Stimulated activated CD4-positive, alpha-beta T cell treated with anti-CD3 and anti-CD28 coated beads, Interleukin-1b, Interleukin-23, amount 100 ng/mL, for 1 hour (primary cell): Measurements from ENCODE around the gene MBNL1.
"Not testable (repeated sequence)": the region's sequence is repeated elsewhere in the genome, so short reads cannot be mapped to it uniquely, and the experiment has no call there.

Experiments used
- DNase-seq, 2 donors: peaks; one replicate each; pipeline ENCODE4 v3.0.0-alpha.2; 2020; ENCODE audit warnings: low read depth in 2 of 2

Gene MBNL1

GRCh38 chr3:152350139-152350538, 81.4 kb downstream of the MBNL1 start:
- DNase-seq: no peak

DNA sequence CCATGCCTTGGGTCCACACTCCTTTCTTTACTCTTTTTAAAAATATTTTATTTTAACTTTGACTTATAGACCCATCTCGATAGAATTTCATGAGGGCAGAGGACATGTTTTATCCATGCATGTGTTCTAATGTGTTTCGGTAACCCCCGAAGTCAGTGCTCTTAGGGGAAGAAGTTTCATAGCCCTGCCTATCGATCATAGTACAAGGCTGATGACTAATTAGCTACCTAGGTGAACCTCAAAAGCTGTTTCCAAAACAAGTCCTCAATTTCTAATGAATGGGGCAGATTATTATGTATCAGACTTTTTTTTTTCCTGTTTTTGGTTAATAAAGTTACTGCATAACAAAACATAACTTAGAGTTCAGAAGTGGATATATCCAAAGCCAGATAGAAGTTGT, 82.0 kb downstream of the MBNL1 start:
- no peak for DNase-seq

DNA sequence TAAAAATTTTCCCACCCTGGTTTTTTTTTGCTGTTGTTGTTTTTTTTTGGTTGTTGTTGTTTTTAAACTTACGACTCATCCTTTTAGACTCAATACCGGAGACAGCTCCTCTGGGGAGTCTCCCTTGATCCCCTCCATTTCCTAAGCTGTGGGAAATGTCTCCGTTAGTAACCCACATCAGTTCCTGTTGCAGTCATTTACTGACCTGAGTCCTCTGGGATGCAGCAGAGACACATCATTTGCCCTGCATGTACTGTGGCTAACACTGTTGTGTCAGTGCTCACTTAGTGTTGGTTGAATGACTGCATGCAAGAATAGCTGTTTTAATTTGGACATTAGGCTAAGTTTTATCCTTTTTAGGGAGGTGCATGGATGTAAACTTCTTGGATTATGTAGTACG, 83.8 kb downstream of the MBNL1 start:
- DNase-seq: no peak

DNA sequence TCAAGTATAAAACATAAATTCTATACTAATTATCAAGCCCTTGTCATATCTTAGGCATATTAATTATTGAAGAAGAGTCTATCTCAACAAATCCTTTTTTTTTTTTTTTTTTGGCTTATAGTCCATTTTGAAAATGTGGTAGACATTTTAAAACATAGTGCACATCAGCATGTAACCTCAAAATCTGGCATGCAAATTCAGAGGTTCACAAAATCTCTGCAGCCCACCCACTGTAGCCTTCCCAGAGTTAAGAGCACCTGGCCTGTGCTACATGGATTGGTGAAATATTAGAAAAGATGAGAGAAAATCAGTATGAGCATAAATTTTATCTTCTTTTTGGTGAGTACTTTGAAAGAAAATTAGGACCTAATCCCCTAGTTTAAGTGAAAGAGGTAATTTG, 84.8 kb downstream of the MBNL1 start:
- no peak for DNase-seq

DNA sequence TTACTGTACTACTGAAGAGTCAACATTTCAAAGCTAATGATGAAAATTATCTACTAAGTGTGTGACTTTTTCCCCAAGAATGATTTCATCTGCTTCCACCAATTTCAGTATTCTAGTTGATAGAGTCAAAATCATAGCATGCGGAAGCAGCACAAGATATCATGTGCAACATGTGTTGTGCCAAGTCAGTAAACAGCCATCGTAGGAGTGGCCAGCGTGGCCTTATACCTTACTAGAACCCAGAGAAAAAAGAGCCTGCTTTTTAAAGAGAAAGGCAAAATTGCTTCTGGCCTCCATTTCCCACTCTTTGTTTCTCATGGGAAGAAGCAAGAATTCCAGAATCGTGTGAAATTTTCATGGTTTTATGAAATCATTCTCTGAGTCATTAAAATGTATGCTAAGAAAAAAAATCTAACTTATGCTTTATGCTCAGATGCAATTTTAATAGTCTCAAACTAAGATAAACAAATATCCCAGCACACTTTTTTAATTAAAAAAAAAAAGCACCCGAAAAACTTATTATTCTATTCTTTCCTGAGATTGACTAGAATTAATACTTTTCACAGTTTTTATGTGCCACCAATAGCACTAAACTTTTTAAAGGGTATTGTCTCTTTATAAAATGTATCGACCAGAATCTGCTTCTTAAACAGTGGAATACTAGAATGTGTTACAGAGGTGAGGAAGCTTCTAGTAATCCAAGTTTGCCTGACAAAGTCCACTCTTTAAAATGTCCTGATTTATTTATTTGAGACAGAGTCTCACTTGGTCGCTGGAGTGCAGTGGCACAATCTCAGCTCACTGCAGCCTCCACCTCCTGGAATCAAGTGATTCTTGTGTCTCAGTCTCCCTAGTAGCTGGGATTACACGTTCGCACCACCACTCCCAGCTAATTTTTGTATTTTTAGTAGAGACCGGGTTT, 87.3 kb downstream of the MBNL1 start:
- no peak for DNase-seq

GRCh38 chr3:152356870-152357276, 88.1 kb downstream of the MBNL1 start:
- no peak for DNase-seq

- no peak for DNase-seq
Observed at GRCh38 chr3:152357587-152357986, 88.9 kb downstream of the MBNL1 start.

- no peak for DNase-seq
Observed at GRCh38 chr3:152359385-152360248, 90.9 kb downstream of the MBNL1 start.

DNA sequence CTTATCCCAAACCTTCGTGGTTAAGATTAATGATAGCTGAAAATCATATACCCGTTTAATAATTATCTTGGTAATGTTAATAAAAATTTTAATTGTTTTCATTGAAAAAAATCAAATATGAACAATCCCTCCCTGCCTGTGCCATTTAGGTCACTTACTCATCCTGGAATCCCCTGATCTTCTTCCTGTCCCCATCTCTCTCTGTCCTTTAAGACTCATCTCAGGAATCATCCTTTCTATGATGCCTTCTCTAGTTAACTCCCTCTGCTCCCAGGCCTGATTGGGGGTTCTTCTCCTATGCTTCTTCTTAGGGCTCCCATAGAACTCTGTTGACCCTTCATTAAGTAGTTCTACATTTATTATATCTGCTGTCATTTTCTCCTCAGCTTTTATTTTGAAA, 91.6 kb downstream of the MBNL1 start:
- DNase-seq: no peak

DNA sequence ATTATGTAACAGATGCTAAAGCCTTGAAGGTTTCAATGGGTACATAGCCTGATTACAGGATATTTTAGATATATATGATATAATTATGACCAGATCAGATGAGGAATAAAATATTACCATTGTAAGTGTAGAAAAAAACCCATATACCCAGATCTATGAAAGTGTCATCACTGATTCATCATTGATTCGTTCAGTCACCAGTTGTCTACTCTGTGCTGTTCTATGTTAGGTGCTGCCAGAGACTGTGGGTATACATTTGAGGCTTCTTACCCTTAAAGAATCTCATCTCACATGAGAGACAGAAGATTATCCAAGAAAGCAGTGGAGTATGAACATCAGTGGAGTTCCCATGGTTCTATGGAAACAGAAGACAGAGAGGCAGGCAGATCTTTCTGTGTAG, 92.2 kb downstream of the MBNL1 start:
- no peak for DNase-seq

GRCh38 chr3:152362086-152362485, 93.4 kb downstream of the MBNL1 start:
- DNase-seq: no peak

DNA sequence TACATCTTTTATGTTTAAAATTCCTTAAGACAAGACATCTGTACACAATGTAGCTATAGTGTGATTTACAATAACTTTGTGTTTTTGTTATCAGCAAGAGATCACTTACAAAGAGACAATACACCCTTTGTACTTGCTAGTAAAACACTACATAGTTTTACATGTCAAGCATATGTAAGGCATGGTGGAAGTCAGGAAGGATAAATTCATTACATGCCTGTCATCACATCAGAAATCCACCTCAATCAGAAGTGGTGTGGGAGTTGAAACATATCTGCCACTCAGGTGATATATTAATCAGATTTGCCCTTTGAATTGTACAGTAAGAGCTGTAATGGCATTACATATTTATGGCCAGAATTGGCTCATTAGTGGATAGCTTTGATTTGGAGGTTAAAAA, 95.5 kb downstream of the MBNL1 start:
- no peak for DNase-seq

GRCh38 chr3:152365126-152365525, 96.4 kb downstream of the MBNL1 start:
- DNase-seq: no peak

GRCh38 chr3:152365766-152366593, 97.3 kb downstream of the MBNL1 start:
- DNase-seq: no peak

DNA sequence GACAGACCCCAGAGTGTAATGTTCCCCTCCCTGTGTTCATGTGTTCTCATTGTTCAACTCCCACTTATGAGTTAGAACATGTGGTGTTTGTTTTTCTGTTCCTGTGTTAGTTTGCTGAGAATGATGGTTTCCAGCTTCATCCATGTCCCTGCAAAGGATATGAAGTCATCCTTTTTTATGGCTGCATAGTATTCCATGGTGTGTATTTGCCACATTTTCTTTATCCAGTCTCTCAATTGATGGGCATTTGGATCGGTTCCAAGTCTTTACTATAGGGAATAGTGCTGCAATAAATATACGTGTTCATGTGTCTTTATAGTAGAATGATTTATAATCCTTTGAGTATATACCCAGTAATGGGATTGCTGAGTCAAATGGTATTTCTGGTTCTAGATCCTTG, 98.5 kb downstream of the MBNL1 start:
- DNase-seq: not testable (repeated sequence)

GRCh38 chr3:152372633-152373032, 103.9 kb downstream of the MBNL1 start:
- DNase-seq: not testable (repeated sequence)

DNA sequence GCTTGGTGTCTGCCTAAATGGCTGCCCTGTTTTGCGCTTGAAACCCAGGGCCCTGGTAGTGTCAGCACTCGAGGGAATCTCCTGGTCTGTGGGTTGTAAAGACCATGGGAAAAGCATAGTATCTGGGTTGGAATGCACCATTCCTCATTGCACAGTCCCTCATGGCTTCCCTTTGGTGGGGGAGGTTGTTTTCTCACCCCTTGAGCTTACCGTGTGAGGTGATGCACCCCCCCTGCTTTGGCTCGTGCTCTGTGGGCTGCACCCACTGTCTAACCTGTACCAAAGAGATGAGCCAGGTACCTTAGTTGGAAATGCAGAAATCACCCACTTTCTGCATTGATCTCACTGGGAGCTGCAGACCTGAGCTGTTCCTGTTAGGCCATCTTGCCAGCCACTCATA, 104.7 kb downstream of the MBNL1 start:
- DNase-seq: no peak

DNA sequence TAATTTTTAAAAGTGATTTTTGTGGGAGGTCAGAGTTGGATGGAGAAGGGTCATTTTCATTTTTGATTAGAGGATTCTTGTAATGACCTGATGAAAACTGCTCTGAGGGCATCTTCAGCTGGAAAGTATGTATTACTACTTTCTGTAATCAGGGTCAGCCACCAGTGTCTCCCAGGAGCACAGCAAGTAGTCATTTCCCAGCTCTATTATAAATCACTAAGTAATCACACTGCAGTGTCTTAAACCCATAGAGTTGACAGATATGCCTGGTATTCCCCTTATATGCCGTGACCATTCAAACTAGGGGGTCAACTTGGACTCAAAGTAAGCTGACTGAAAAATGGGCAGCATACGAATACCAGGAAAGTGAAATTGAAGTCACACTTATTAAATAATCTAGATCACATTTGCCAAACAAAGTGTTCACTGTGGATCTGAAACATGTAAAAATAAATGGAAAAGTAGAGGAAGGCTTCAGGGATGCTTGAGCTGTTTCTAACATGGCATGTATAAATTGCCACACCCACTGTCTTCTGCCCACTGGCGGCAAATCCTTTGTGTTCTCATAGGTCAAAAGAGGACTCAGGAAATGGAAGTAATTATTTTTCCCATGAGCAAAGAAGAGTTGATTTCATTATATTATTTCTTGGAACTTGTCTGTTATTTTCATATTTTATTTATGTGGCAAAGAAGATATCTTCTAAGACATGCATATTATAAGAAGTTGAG, 105.7 kb downstream of the MBNL1 start:
- DNase-seq: no peak

GRCh38 chr3:152375546-152375945, 106.8 kb downstream of the MBNL1 start:
- no peak for DNase-seq

GRCh38 chr3:152376351-152377183, 107.8 kb downstream of the MBNL1 start:
- DNase-seq: no peak
